ENCODE data around the gene NOTCH3.

- no peak for TF ChIP-seq CTCF (IDR thresholded peaks at IDR 0.05; ENCODE audit: poor library complexity)
- no peak for TF ChIP-seq EZH2 (IDR thresholded peaks at IDR 0.05; ENCODE audit: borderline replicate concordance)
Observed at GRCh38 chr19:15238639-15239155, 37.9 kb upstream of the NOTCH3 start.
